Chondrocyte (in vitro differentiated cells): ENCODE results near the gene LARGE1. TPM values are rescaled to one million over a fixed set of nuclear protein-coding genes. Genes with fewer than 3 reads are reported as not detected.

Experiments
- DNase-seq: peaks from one replicate; pipeline ENCODE4 v3.0.0; 2021; ENCODE audit warnings: mixed read lengths, low spot score
- H3K27ac Mint-ChIP-seq: one replicate; pipeline ENCODE4 v1.8.0; 2021; ENCODE audit warnings: mild to moderate bottlenecking, moderate library complexity, mixed read lengths; ENCODE audit not compliant: unreplicated experiment
- H3K27me3 Mint-ChIP-seq: 2 replicates; pipeline ENCODE4 v1.8.0; 2021; ENCODE audit warnings: low read depth, mixed read lengths
- H3K36me3 Mint-ChIP-seq: 2 replicates; pipeline ENCODE4 v1.8.0; 2021; ENCODE audit warnings: low read depth, mixed read lengths
- H3K4me1 Mint-ChIP-seq: 2 replicates; pipeline ENCODE4 v1.8.0; 2021; ENCODE audit warnings: low read depth, mild to moderate bottlenecking, mixed read lengths
- H3K4me3 Mint-ChIP-seq: one replicate; pipeline ENCODE4 v1.8.0; 2021; ENCODE audit warnings: mild to moderate bottlenecking, moderate library complexity, mixed read lengths; ENCODE audit not compliant: unreplicated experiment
- H3K9me3 Mint-ChIP-seq: 2 replicates; pipeline ENCODE4 v1.8.0; 2021; ENCODE audit warnings: low read depth, mixed read lengths
- total RNA-seq: library from RNA; stranded (reverse); gene quantifications from 3 replicates; pipeline ENCODE4 v1.2.1, GENCODE V29; 2021
- TF ChIP-seq, protein P1 (sequence below): fragments of 200-600 bp; sonication (generic); IDR thresholded peaks from 2 replicates; pipeline ENCODE4 v1.5.0; 2021; ENCODE audit warnings: antibody characterized with exemption, mild to moderate bottlenecking, moderate library complexity

The LARGE1 gene
- total RNA-seq, 1 donor from 2014 or later, result 21.3 TPM

GRCh38 chr22:33510429-33510904, 409.8 kb downstream of the LARGE1 start:
- H3K27ac Mint-ChIP-seq, result no peak overlapping the region
- peaks cover 8% of the 10 kb centered on the region for H3K4me1 Mint-ChIP-seq
- H3K9me3 Mint-ChIP-seq, result no peaks in the 10 kb centered on the region
- no peaks in the 10 kb centered on the region for H3K27me3 Mint-ChIP-seq
- no peaks in the 10 kb centered on the region for H3K36me3 Mint-ChIP-seq
- no peak overlapping the region for H3K4me3 Mint-ChIP-seq
- DNase-seq, result no peak
- TF ChIP-seq, protein P1, sequence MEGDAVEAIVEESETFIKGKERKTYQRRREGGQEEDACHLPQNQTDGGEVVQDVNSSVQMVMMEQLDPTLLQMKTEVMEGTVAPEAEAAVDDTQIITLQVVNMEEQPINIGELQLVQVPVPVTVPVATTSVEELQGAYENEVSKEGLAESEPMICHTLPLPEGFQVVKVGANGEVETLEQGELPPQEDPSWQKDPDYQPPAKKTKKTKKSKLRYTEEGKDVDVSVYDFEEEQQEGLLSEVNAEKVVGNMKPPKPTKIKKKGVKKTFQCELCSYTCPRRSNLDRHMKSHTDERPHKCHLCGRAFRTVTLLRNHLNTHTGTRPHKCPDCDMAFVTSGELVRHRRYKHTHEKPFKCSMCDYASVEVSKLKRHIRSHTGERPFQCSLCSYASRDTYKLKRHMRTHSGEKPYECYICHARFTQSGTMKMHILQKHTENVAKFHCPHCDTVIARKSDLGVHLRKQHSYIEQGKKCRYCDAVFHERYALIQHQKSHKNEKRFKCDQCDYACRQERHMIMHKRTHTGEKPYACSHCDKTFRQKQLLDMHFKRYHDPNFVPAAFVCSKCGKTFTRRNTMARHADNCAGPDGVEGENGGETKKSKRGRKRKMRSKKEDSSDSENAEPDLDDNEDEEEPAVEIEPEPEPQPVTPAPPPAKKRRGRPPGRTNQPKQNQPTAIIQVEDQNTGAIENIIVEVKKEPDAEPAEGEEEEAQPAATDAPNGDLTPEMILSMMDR, result no peak

DNA sequence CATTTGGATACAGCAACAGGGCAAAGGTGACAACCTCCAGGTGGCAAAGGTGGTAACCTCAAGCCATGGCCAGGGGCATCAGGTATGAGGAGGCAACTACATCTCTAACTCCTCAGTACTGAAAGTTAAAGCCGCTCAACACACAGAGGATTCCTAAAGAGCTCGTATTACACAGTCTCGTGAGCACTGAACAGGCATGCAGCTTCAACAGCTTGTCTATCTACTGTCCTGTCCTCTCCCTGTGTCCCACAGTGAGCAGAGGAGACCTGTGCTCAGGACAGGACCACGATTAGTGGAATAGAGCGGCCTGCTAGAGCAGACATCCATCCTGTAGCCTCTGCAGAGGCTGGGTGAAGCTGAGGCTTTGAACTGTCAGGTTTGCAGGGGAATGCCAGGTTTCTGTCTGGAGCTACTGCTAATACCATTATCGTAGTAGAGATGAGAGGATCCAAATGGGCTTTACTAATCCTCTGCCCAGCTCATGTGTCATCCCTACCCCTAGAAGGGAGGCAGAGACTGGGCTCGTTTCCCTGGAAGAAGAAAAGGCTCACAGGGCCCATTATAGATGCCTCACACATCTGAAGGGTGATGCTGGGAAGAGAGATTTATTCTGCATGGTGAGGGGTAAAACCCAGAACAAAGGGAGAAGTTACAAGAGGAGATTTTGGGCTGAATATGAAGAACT, 415.2 kb downstream of the LARGE1 start:
- Mint-ChIP-seq H3K9me3 (no peaks in the 10 kb centered on the region), H3K27ac (no peak overlapping the region), H3K4me3 (no peak overlapping the region), H3K4me1 (no peaks in the 10 kb centered on the region), H3K27me3 (no peaks in the 10 kb centered on the region), H3K36me3 (no peaks in the 10 kb centered on the region)
- TF ChIP-seq, protein P1, result no peak
- DNase-seq, result no peak

GRCh38 chr22:33496112-33496511, 424.2 kb downstream of the LARGE1 start:
- Mint-ChIP-seq H3K9me3 (no peaks in the 10 kb centered on the region), H3K27ac (no peak overlapping the region), H3K4me1 (peaks cover 13% of the 10 kb centered on the region), H3K27me3 (no peaks in the 10 kb centered on the region), H3K4me3 (no peak overlapping the region), H3K36me3 (no peaks in the 10 kb centered on the region)
- DNase-seq, result no peak
- TF ChIP-seq, protein P1, result no peak

DNA sequence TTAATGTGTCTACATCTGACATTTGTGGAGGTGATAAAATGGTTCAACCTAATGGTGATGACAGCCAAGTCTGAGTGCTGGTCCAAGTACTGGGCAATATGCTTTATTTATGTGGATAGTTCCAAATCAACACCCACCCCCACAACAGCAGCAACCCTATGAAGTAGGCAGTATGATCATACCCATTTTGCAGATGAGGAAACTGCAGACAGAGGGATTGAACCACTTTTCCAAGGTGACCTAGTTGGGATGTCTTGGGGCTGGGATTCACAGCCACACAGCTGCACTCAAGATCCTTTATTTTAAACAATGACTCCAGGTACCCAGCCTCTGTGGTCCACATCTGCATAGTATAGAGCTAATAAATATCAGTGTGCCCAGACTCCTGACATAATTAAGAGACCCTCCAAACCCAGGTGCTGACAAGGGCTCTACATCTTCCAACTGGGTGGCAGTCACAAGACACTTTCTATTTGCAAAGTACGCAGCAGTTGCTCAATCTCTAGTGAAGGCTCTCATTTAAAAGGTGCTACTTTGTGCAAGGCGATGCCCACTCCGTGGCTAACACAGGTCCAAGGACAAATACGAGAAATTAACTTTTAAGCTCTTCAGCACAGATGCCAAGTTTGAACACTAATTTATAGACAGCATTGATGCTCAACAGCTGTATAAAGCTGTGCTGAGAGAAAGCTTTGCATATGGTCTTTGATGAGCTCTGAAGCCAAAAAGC, 426.6 kb downstream of the LARGE1 start:
- H3K4me1 Mint-ChIP-seq, result peaks cover 13% of the 10 kb centered on the region
- H3K9me3 Mint-ChIP-seq, result no peaks in the 10 kb centered on the region
- TF ChIP-seq, protein P1, result no peak
- no peak for DNase-seq
- no peak overlapping the region for H3K27ac Mint-ChIP-seq
- H3K36me3 Mint-ChIP-seq, result no peaks in the 10 kb centered on the region
- H3K27me3 Mint-ChIP-seq, result no peaks in the 10 kb centered on the region
- H3K4me3 Mint-ChIP-seq, result no peak overlapping the region

DNA sequence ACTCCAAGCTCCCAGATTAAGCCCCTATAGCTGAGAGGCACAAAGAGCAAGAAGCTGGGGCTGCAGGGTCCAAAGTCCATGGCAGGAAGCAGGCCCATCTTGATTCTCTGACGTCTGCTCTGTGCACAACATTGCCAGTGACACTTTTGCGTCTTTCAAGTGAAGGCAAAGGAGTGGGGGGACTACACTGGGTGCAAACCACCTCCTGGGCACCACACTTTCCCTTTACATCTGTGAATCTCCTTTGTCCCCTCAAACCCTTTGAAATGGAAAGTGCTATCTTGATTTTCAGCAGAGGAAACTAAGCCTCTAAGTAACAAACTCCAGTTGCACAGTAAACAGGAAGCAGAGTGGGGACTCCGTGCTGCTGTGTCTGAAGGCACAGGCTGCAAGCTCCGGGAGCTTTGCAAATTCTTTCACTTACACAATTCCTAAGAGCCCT, 428.0 kb downstream of the LARGE1 start:
- Mint-ChIP-seq H3K4me3 (no peak overlapping the region), H3K4me1 (peaks cover 11% of the 10 kb centered on the region), H3K27ac (no peak overlapping the region), H3K27me3 (no peaks in the 10 kb centered on the region), H3K36me3 (no peaks in the 10 kb centered on the region), H3K9me3 (no peaks in the 10 kb centered on the region)
- TF ChIP-seq, protein P1, result no peak
- no peak for DNase-seq
